ENCODE results near the gene DDX18.

DNA sequence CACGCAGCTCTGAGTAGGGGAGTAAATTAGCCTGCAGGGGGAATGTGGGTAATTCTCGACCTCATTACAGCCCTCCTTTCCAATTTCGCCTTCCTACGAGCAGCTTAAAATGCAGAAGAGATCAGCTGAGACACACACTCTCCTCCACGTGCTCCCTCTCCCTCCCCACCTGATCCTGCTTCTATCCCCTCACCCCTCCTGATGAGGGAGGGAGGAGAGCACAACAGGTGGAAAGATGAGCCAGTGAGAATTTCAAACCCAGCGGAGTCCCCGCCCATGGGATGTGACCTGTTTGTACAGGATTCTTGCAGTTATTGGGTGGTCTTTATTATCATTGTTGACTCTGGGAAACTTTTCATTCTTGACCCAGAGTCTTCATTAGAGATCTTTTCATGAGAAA, 35.5 kb downstream of the DDX18 start:
- TF ChIP-seq CREB1 (CRISPR knock-in tag; IDR thresholded peaks at IDR 0.05) (no peak), SP1 (CRISPR knock-in tag; conservative IDR thresholded peaks at IDR 0.05) (no peak), JUN (CRISPR knock-in tag; IDR thresholded peaks at IDR 0.05) (no peak), NFYB (CRISPR knock-in tag; conservative IDR thresholded peaks at IDR 0.05; ENCODE audit: low read depth) (no peak), ATF1 (CRISPR knock-in tag; IDR thresholded peaks at IDR 0.05) (no peak), ZNF219 (CRISPR knock-in tag; IDR thresholded peaks at IDR 0.05; ENCODE audit: borderline replicate concordance) (no peak)
- TF ChIP-seq, protein P1, sequence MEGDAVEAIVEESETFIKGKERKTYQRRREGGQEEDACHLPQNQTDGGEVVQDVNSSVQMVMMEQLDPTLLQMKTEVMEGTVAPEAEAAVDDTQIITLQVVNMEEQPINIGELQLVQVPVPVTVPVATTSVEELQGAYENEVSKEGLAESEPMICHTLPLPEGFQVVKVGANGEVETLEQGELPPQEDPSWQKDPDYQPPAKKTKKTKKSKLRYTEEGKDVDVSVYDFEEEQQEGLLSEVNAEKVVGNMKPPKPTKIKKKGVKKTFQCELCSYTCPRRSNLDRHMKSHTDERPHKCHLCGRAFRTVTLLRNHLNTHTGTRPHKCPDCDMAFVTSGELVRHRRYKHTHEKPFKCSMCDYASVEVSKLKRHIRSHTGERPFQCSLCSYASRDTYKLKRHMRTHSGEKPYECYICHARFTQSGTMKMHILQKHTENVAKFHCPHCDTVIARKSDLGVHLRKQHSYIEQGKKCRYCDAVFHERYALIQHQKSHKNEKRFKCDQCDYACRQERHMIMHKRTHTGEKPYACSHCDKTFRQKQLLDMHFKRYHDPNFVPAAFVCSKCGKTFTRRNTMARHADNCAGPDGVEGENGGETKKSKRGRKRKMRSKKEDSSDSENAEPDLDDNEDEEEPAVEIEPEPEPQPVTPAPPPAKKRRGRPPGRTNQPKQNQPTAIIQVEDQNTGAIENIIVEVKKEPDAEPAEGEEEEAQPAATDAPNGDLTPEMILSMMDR (IDR thresholded peaks at IDR 0.05), result no peak
- TF ChIP-seq, protein P2, sequence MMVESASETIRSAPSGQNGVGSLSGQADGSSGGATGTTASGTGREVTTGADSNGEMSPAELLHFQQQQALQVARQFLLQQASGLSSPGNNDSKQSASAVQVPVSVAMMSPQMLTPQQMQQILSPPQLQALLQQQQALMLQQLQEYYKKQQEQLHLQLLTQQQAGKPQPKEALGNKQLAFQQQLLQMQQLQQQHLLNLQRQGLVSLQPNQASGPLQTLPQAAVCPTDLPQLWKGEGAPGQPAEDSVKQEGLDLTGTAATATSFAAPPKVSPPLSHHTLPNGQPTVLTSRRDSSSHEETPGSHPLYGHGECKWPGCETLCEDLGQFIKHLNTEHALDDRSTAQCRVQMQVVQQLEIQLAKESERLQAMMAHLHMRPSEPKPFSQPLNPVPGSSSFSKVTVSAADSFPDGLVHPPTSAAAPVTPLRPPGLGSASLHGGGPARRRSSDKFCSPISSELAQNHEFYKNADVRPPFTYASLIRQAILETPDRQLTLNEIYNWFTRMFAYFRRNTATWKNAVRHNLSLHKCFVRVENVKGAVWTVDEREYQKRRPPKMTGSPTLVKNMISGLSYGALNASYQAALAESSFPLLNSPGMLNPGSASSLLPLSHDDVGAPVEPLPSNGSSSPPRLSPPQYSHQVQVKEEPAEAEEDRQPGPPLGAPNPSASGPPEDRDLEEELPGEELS (CRISPR knock-in tag; IDR thresholded peaks at IDR 0.05), result no peak
- TF ChIP-seq, protein P3, sequence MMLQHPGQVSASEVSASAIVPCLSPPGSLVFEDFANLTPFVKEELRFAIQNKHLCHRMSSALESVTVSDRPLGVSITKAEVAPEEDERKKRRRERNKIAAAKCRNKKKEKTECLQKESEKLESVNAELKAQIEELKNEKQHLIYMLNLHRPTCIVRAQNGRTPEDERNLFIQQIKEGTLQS (CRISPR knock-in tag; conservative IDR thresholded peaks at IDR 0.05), result no peak
- TF ChIP-seq, protein P4, sequence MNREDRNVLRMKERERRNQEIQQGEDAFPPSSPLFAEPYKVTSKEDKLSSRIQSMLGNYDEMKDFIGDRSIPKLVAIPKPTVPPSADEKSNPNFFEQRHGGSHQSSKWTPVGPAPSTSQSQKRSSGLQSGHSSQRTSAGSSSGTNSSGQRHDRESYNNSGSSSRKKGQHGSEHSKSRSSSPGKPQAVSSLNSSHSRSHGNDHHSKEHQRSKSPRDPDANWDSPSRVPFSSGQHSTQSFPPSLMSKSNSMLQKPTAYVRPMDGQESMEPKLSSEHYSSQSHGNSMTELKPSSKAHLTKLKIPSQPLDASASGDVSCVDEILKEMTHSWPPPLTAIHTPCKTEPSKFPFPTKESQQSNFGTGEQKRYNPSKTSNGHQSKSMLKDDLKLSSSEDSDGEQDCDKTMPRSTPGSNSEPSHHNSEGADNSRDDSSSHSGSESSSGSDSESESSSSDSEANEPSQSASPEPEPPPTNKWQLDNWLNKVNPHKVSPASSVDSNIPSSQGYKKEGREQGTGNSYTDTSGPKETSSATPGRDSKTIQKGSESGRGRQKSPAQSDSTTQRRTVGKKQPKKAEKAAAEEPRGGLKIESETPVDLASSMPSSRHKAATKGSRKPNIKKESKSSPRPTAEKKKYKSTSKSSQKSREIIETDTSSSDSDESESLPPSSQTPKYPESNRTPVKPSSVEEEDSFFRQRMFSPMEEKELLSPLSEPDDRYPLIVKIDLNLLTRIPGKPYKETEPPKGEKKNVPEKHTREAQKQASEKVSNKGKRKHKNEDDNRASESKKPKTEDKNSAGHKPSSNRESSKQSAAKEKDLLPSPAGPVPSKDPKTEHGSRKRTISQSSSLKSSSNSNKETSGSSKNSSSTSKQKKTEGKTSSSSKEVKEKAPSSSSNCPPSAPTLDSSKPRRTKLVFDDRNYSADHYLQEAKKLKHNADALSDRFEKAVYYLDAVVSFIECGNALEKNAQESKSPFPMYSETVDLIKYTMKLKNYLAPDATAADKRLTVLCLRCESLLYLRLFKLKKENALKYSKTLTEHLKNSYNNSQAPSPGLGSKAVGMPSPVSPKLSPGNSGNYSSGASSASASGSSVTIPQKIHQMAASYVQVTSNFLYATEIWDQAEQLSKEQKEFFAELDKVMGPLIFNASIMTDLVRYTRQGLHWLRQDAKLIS (CRISPR knock-in tag; IDR thresholded peaks at IDR 0.05; ENCODE audit: borderline replicate concordance), result no peak
- TF ChIP-seq, protein P5, sequence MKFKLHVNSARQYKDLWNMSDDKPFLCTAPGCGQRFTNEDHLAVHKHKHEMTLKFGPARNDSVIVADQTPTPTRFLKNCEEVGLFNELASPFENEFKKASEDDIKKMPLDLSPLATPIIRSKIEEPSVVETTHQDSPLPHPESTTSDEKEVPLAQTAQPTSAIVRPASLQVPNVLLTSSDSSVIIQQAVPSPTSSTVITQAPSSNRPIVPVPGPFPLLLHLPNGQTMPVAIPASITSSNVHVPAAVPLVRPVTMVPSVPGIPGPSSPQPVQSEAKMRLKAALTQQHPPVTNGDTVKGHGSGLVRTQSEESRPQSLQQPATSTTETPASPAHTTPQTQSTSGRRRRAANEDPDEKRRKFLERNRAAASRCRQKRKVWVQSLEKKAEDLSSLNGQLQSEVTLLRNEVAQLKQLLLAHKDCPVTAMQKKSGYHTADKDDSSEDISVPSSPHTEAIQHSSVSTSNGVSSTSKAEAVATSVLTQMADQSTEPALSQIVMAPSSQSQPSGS (CRISPR knock-in tag; IDR thresholded peaks at IDR 0.05; ENCODE audit: borderline replicate concordance, low read depth), result no peak
- TF ChIP-seq, protein P6, sequence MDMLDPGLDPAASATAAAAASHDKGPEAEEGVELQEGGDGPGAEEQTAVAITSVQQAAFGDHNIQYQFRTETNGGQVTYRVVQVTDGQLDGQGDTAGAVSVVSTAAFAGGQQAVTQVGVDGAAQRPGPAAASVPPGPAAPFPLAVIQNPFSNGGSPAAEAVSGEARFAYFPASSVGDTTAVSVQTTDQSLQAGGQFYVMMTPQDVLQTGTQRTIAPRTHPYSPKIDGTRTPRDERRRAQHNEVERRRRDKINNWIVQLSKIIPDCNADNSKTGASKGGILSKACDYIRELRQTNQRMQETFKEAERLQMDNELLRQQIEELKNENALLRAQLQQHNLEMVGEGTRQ (CRISPR knock-in tag; IDR thresholded peaks at IDR 0.05), result peak; percentile 69
- TF ChIP-seq, protein P7, sequence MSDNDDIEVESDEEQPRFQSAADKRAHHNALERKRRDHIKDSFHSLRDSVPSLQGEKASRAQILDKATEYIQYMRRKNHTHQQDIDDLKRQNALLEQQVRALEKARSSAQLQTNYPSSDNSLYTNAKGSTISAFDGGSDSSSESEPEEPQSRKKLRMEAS (CRISPR knock-in tag; IDR thresholded peaks at IDR 0.05), result peak; percentile 69

Measured in WTC11 (cell line).